Measurements from ENCODE around the gene IKZF3. TPM values are rescaled to one million over a fixed set of nuclear protein-coding genes. Genes with fewer than 3 reads are reported as not detected.
"Not testable (repeated sequence)": the region's sequence is repeated elsewhere in the genome, so short reads cannot be mapped to it uniquely, and the experiment has no call there.

IKZF3 gene
- total RNA-seq, 2 donors from 2014 or later = 1.0 to 1.7 TPM

- ATAC-seq (no peak), DNase-seq (no peak)
- intact Hi-C loops (cut with DNase I) = no loop called here
Measured at GRCh38 chr17:39866013-39866730, 2.1 kb upstream of the IKZF3 start.

GRCh38 chr17:39863244-39863917, 731 bp downstream of the IKZF3 start:
- ATAC-seq (no peak), DNase-seq (no peak)
- intact Hi-C loops (cut with DNase I) = no loop called here

- no peak for ATAC-seq
- no peak for DNase-seq
- intact Hi-C loops (cut with DNase I) = no loop called here
Measured at GRCh38 chr17:39861235-39861634, 2.9 kb downstream of the IKZF3 start.

- DNase-seq; ATAC-seq; intact Hi-C loops (cut with DNase I): not testable (repeated sequence)
Measured at GRCh38 chr17:39855911-39856649, 8.0 kb downstream of the IKZF3 start.

GRCh38 chr17:39854909-39855308, 9.2 kb downstream of the IKZF3 start:
- DNase-seq = no peak
- intact Hi-C loops (cut with DNase I) = no loop called here
- ATAC-seq = no peak

- no peak for ATAC-seq
- intact Hi-C loops (cut with DNase I) = no loop called here
- DNase-seq = no peak
Measured at GRCh38 chr17:39852239-39852638, 11.9 kb downstream of the IKZF3 start.

- intact Hi-C loops (cut with DNase I); DNase-seq; ATAC-seq: not testable (repeated sequence)
Measured at GRCh38 chr17:39850186-39850585, 13.9 kb downstream of the IKZF3 start.

GRCh38 chr17:39848600-39848999, 15.5 kb downstream of the IKZF3 start:
- DNase-seq = no peak
- no peak for ATAC-seq
- intact Hi-C loops (cut with DNase I) = no loop called here

GRCh38 chr17:39846205-39846604, 17.9 kb downstream of the IKZF3 start:
- no peak for ATAC-seq
- intact Hi-C loops (cut with DNase I) = no loop called here

GRCh38 chr17:39845052-39845846, 18.9 kb downstream of the IKZF3 start:
- intact Hi-C loops (cut with DNase I) = no loop called here
- DNase-seq (no peak), ATAC-seq (no peak)

More at GRCh38 chr17:39846205-39846604, 17.9 kb downstream of the IKZF3 start:
- no peak for DNase-seq

- DNase-seq (no peak), ATAC-seq (no peak)
- intact Hi-C loops (cut with DNase I) = no loop called here
Measured at GRCh38 chr17:39841134-39841683, 22.9 kb downstream of the IKZF3 start.

GRCh38 chr17:39838784-39839183, 25.3 kb downstream of the IKZF3 start:
- DNase-seq = no peak
- intact Hi-C loops (cut with DNase I) = no loop called here
- no peak for ATAC-seq

GRCh38 chr17:39838057-39838456, 26.1 kb downstream of the IKZF3 start:
- ATAC-seq (no peak), DNase-seq (no peak)
- intact Hi-C loops (cut with DNase I) = no loop called here

- DNase-seq (no peak), ATAC-seq (no peak)
- intact Hi-C loops (cut with DNase I) = no loop called here
Measured at GRCh38 chr17:39836117-39836516, 28.0 kb downstream of the IKZF3 start.

- intact Hi-C loops (cut with DNase I) = no loop called here
- no peak for DNase-seq
- ATAC-seq = no peak
Measured at GRCh38 chr17:39835038-39835786, 28.9 kb downstream of the IKZF3 start.

GRCh38 chr17:39834017-39834416, 30.1 kb downstream of the IKZF3 start:
- intact Hi-C loops (cut with DNase I) = no loop called here
- DNase-seq (no peak), ATAC-seq (no peak)

- intact Hi-C loops (cut with DNase I) = no loop called here
- no peak for DNase-seq
- no peak for ATAC-seq
Measured at GRCh38 chr17:39831588-39831987, 32.5 kb downstream of the IKZF3 start.

- DNase-seq (no peak), ATAC-seq (no peak)
- intact Hi-C loops (cut with DNase I) = no loop called here
Measured at GRCh38 chr17:39828443-39828842, 35.7 kb downstream of the IKZF3 start.
